ES-I3 (cell line): ENCODE data around the gene NLK.
"Not testable (repeated sequence)": the region's sequence is repeated elsewhere in the genome, so short reads cannot be mapped to it uniquely, and the experiment has no call there.

ENCODE experiments used
- H3K36me3 ChIP-seq: 2 replicates; pipeline ENCODE4 v1.6.1; 2013; ENCODE audit warnings: mild to moderate bottlenecking, low read length, control low read depth, moderate library complexity; ENCODE audit not compliant: insufficient read depth
- H3K4me1 ChIP-seq: 2 replicates; pipeline ENCODE4 v1.6.1; 2013; ENCODE audit warnings: mild to moderate bottlenecking, control low read depth, low read length; ENCODE audit not compliant: insufficient read depth
- H3K9ac ChIP-seq: 2 replicates; pipeline ENCODE4 v1.6.1; 2013; ENCODE audit warnings: low read depth, mild to moderate bottlenecking, low read length, moderate library complexity
- H3K9me3 ChIP-seq: 2 replicates; pipeline ENCODE4 v1.6.1; 2013; ENCODE audit warnings: mild to moderate bottlenecking, low read length, moderate library complexity; ENCODE audit not compliant: control insufficient read depth, insufficient read depth

NLK gene

DNA sequence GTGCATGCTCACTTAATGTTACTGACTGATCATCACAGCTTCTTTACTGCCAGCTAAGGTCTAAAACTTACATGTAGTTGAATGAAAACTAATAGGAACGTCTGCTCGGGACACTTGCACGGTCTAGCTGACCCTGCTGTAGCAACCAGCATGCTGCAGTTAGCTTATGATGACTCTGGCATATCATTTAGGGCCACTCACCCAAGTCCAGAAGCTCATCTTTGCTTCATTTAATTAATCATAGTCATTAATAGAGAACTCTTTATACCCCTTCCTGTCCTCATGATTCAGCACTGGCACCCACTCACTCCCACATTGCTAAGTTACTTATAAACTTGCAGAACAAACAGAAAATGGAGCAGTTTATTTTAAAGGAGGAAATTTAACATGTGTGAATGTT is 136.3 kb downstream of the NLK start:
- Histone ChIP-seq H3K4me1 (peaks cover 21% of the 10 kb centered on the region), H3K36me3 (no peaks in the 10 kb centered on the region), H3K9ac (no peak overlapping the region), H3K9me3 (no peaks in the 10 kb centered on the region)

DNA sequence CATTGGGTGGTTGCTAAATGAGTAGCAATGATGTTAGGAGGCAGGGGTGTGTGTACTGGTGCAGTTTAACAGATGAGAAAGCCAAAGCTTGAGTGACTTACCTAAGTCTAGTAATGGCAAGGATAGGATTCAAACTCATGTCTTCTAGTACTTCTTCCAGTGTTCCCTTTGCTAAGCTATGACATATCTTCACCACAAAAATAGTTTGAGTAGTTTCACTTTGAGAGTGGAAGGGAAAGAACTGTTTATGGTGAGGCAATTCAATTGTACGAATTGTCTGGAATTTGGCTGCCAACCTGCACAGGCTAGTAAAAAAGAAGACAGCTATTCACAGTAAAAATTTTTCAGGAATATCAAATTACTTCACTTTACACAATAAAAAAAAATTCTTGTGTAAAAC is 138.0 kb downstream of the NLK start:
- H3K4me1 ChIP-seq, result 0 out of 2 replicates have a peak, but pooled peaks cover 9% of the 10 kb centered on the region
- no peaks in the 10 kb centered on the region for H3K9me3 ChIP-seq
- no peak overlapping the region for H3K9ac ChIP-seq
- H3K36me3 ChIP-seq, result no peaks in the 10 kb centered on the region

DNA sequence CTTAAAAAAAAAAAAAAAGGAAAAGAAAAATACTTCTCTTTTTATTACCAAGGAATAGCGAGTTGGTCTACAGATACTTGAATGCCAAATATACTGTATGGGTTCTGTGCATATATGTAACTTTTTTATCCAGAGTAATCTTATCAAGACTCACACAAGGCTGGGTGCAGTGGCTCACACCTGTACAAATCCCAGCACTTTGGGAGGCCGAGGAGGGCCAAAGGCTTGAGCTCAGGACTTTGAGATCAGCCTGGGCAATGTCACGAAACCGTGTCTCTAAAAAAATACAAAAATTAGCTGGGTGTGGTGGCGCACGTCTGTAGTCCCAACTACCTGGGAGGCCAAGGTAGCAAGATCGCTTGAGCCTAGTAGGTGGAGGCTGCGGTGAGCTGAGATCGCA is 139.1 kb downstream of the NLK start:
- 0 out of 2 replicates have a peak, but pooled peaks cover 9% of the 10 kb centered on the region for H3K4me1 ChIP-seq
- no peak overlapping the region for H3K9ac ChIP-seq
- H3K36me3 ChIP-seq, result peaks cover 2% of the 10 kb centered on the region; the same call in 1 of the 2 replicates
- H3K9me3 ChIP-seq, result peaks cover 6% of the 10 kb centered on the region; the same call in 1 of the 2 replicates

DNA sequence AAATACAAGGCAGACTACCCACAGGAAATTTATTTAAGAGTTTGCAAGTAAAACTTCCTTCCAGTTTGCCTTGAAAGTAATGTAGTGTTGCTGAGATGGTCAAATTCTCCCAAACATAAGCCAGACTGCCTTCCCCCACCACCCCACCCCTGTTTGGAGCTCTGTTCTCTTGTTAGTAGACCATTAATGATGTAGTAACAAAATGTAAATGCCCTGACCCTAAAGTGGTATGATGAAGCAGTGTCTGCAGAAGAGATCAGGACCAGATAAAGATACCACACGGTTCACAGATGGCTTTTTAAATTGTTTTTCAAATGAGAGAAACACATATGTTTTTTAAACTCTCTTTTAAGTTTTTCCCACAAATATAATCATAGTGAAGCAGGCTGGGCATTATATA is 140.1 kb downstream of the NLK start:
- H3K4me1 ChIP-seq, result 0 out of 2 replicates have a peak, but pooled peaks cover 4% of the 10 kb centered on the region
- no peak overlapping the region for H3K9ac ChIP-seq

DNA sequence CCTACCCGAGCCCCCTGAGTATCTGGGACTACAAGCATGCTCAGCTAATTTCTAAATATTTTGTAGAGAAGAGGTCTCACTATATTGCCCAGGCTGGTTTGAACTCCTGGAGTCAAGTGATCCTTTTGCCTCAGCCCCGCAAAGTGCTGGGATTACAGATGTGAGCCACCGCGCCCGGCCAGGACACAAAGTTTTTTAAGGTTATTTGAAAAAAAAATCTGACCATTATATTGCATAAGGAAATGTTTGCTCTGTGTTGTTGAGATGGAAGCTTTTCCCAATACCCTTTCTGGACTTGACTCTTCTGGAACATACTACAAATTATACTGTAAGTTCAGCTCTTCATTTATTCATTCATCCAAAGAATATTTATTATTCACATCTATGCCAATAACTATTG is 143.2 kb downstream of the NLK start:
- Histone ChIP-seq H3K4me1 (no peaks in the 10 kb centered on the region), H3K36me3 (peaks cover 2% of the 10 kb centered on the region; the same call in 1 of the 2 replicates), H3K9me3 (peaks cover 6% of the 10 kb centered on the region; the same call in 1 of the 2 replicates), H3K9ac (no peak overlapping the region)

More for the DNA sequence above, 140.1 kb downstream of the NLK start:
- Histone ChIP-seq H3K9me3 (peaks cover 6% of the 10 kb centered on the region; the same call in 1 of the 2 replicates), H3K36me3 (peaks cover 2% of the 10 kb centered on the region; the same call in 1 of the 2 replicates)

DNA sequence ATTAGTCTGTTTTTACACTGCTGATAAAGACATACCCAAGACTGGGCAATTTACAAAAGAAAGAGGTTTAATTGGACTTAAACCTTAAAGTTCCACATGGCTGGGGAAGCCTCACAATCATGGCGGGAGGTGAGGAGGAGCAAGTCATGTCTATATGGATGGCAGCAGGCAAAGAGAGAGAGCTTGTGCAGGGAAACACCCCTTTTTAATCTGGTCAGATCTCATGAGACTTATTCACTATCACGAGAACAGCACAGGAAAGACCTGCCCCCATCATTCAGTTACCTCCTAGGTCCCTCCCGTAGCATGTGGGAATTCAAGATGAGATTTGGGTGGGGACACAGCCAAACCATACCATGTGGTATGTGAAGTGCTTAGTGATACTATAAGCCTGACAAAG is 144.0 kb downstream of the NLK start:
- H3K9me3 ChIP-seq, H3K36me3 ChIP-seq, H3K9ac ChIP-seq, H3K4me1 ChIP-seq: not testable (repeated sequence)

DNA sequence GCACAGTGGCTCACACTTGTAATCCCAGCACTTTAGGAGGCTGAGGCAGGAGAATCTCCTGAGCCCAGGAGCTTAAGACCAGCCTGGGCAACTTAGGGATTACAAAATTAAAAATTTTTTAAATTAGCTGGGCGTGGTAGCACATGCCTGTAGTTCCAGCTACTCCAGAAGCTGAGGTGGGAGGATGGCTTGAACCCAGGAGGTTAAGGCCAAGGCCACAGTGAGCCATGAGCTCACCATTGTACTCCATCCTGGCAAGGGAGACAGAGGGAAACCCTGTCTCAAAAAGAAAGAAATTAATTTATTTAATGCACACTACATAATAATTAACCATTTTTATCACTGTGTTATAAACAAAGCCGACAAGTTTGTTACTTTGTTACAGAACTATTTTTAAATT is 145.5 kb downstream of the NLK start:
- Histone ChIP-seq H3K9me3 (peaks cover 6% of the 10 kb centered on the region; the same call in 1 of the 2 replicates), H3K4me1 (no peaks in the 10 kb centered on the region), H3K36me3 (peaks cover 2% of the 10 kb centered on the region; the same call in 1 of the 2 replicates), H3K9ac (no peak overlapping the region)

DNA sequence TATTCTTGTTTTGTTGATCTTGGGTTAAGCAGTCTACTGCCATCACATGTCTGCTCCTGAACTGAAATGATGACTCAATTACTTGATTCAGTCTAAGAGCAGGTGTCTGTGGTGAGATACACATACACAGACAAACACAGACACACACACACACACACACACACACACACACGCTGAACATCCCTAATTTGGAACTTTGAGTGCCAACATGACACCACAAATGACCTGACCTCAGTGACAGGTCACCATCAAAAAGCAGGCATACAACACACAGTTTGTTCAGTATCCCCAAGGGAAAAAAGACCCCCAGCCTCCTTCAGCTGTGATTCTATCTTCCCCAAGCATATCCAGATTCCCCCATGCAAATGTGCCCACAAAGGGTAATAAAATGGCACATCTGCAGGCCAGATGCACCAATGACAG is 146.4 kb downstream of the NLK start:
- H3K9me3 ChIP-seq, result peaks cover 6% of the 10 kb centered on the region; the same call in 1 of the 2 replicates
- no peak overlapping the region for H3K9ac ChIP-seq
- H3K4me1 ChIP-seq, result no peaks in the 10 kb centered on the region
- H3K36me3 ChIP-seq, result peaks cover 2% of the 10 kb centered on the region; the same call in 1 of the 2 replicates

DNA sequence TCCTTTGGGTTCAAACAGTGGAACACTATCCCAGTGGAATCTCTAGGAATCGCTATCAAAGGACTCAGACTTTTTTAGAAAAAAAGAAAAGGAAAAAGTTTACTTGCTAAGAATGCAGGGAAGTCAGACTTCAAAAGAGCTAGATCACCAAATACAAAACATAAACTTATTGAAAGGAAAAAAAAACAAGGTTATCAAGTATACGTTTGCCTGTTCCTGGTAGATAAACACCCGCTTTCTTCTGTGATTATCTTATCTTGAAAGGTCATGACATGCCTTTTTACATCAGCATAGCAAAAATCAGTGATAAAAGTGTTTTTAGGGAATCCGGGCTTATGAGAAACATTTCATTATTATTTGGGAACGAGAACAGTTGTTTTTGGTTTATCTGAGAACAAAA is 147.2 kb downstream of the NLK start:
- Histone ChIP-seq H3K36me3 (peaks cover 2% of the 10 kb centered on the region; the same call in 1 of the 2 replicates), H3K9me3 (peaks cover 6% of the 10 kb centered on the region; the same call in 1 of the 2 replicates), H3K9ac (no peak overlapping the region), H3K4me1 (no peaks in the 10 kb centered on the region)

DNA sequence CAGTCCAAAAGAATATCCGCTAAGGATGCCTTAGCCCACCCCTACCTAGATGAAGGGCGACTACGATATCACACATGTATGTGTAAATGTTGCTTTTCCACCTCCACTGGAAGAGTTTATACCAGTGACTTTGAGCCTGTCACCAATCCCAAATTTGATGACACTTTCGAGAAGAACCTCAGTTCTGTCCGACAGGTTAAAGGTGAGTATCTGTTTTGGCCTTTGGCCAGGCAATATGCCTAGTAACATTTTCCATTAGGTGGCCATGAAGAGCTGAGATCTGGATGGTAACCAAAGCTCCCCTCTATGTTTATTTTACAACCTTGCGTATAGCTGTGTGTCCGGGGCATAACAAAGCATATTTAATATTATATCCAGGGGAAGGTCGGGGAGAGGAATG is 148.5 kb downstream of the NLK start:
- no peaks in the 10 kb centered on the region for H3K4me1 ChIP-seq
- H3K9ac ChIP-seq, result no peak overlapping the region
- peaks cover under 1% of the 10 kb centered on the region; the same call in 1 of the 2 replicates for H3K36me3 ChIP-seq
- peaks cover 3% of the 10 kb centered on the region; the same call in 1 of the 2 replicates for H3K9me3 ChIP-seq

DNA sequence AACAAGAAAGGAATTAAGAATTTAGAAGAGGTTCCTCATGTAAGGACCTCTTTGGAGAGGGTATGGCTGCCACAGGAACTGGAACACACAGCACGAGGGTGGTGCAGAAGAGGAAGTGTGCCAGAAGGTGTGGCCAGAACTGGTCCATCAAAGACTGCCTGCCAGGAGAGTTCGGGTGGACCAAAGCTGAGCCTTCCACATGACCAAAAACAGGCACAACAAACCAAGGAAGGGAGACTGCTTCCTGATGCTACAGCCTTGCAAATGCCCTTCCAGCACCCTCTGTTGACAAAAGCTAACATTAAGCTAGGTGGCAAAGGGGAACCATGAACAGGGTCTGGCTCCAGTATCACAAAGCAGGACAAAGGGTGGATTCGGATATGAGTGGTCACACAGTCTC is 150.8 kb downstream of the NLK start:
- no peaks in the 10 kb centered on the region for H3K9me3 ChIP-seq
- peaks cover 7% of the 10 kb centered on the region for H3K36me3 ChIP-seq
- no peak overlapping the region for H3K9ac ChIP-seq
- no peaks in the 10 kb centered on the region for H3K4me1 ChIP-seq

DNA sequence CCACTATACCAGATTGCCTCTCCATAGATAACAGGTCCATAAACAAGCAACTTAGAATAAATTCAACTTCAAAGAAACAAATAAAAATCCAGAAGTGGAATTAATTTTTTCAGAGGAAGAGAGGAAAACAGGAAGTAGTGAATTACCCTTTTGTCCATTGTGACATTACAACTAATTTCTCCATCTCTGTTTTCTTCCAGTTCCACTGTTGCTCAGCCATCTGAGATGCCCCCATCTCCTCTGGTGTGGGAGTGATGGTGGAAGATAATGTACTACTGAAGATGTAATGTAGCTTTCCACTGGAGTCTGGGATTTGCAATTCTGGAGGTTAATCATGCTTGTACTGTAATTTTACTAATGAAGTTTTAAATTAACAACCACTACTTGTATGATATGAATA is 151.9 kb downstream of the NLK start:
- peaks cover 7% of the 10 kb centered on the region for H3K36me3 ChIP-seq
- no peaks in the 10 kb centered on the region for H3K9me3 ChIP-seq

DNA sequence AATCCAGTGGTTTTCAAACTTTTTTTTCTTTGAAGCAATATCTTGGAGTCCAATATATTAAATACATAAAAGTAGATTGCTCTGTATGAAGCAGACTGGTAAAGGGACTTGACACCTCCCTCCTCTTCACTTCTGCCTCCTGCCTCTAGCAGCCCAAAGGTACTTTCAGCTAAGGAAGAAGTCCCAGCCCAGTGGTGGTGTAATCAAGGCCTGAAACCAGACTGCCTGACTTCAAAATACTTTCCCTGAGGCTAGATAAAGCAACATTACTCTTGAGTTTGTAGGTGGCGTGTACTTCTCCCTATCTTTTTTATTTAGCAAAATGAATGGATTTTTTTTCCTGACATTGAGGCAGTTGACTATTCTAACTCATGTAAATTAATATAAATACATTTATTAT is 154.2 kb downstream of the NLK start:
- H3K9ac ChIP-seq, result no peak overlapping the region
- peaks cover 7% of the 10 kb centered on the region for H3K36me3 ChIP-seq
- no peaks in the 10 kb centered on the region for H3K4me1 ChIP-seq
- no peaks in the 10 kb centered on the region for H3K9me3 ChIP-seq

More for the DNA sequence above, 151.9 kb downstream of the NLK start:
- Histone ChIP-seq H3K4me1 (no peaks in the 10 kb centered on the region), H3K9ac (no peak overlapping the region)

DNA sequence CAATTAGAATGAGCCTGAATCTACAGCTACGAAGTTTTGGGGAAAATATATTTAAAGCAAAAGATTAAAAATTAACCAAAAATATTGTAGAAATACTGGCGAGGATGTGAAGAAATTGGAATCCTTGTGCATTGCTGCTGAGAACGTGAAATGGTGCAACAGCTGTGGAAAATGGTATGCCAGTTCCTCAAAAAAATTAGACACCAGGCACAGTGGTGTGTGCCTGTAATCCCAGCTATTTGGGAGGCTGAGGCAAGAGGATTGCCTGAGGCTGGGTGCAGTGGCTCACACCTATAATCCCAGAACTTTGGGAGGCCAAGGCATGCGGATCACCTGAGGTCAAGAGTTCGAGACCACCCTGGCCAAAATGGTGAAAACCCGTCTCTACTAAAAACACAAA is 156.6 kb downstream of the NLK start:
- Histone ChIP-seq H3K4me1 (no peaks in the 10 kb centered on the region), H3K9me3 (no peaks in the 10 kb centered on the region), H3K36me3 (peaks cover 7% of the 10 kb centered on the region), H3K9ac (no peak overlapping the region)

DNA sequence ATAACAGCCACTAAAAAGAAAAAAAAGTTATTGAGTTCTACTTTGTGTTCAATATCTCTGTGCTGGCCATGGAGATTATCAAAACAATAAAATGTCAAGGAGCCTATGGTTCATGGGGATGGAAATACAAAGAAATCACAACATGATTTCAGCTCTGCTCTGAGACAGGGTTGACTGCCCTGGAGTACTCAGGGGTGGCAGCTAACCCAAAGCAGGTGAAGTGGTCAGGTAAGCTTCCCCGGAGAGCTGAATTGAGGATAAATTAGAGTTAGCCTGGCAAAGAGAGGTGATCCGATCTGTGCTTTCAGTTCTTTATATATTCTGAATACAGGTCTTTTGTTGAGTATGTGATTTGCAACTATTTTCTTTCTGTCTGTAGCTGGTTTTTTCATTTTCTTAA is 157.3 kb downstream of the NLK start:
- Histone ChIP-seq H3K36me3 (peaks cover 7% of the 10 kb centered on the region), H3K9ac (no peak overlapping the region), H3K9me3 (no peaks in the 10 kb centered on the region), H3K4me1 (no peaks in the 10 kb centered on the region)
